ENCODE data around the gene SLC43A2.

- TF ChIP-seq CTCF (IDR thresholded peaks at IDR 0.05) (peak; percentile 26 to 43 (median 30)), POLR2A (IDR thresholded peaks at IDR 0.05) (no peak)
Observed at GRCh38 chr17:1628856-1629503, 346 bp upstream of the SLC43A2 start.

Measured in right lobe of liver (tissue), 4 donors.